Activated naive CD4-positive, alpha-beta T cell treated with anti-CD3 and anti-CD28 coated beads, Interleukin-2, amount 10 ng/mL, durations not matched to agents 5 hours and 36 hours (primary cell): ENCODE data around the gene TMEM61. TPM values are rescaled to one million over a fixed set of nuclear protein-coding genes. Genes with fewer than 3 reads are reported as not detected.

Experiments used
- total RNA-seq, 2 experiments: library from RNA; stranded (reverse); gene quantifications; one replicate each; pipeline ENCODE4 v1.2.3, GENCODE V29; 2021

TMEM61 gene
- total RNA-seq, result not detected

DNA sequence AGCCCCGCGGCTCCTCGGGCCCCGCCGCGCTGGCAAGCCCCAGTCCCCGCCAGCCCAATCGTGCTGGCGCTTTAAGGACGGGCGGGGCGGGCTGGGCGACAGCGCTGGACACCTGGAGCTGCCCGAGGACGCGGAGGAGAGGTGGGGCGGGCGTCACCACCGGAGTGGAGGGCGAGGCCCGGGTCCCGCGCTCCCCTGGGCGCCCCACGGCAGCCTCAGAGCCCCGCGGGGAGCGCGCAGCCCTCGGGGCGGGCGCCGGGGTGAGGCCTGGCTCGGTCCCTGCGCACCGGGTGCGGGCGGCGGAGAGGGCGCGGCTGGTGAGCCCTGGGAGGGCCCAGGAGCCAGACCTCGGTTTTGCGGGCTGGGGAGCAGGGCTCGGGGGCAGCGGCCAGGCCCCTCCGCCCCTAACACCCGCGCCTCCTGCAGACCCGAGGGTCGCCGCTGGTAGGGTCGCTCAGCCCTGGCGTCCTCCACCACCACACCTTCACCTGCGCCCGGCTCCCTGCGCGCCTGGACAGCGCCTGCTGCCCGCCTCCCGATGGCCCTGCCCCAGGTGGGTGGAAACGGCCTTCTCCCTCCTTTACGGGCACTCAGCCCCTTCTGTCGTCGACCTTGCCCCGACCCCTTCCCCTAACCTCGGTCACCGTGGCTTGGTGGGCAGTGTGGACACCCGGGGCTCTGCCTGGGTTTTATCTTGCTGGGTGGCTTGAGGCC is at the start of gene TMEM61:
Gene TMEM61 (plus strand): TSS at position 101 of the 714 bp plus-strand sequence. CDS start 438 bp downstream, at position 539.

DNA sequence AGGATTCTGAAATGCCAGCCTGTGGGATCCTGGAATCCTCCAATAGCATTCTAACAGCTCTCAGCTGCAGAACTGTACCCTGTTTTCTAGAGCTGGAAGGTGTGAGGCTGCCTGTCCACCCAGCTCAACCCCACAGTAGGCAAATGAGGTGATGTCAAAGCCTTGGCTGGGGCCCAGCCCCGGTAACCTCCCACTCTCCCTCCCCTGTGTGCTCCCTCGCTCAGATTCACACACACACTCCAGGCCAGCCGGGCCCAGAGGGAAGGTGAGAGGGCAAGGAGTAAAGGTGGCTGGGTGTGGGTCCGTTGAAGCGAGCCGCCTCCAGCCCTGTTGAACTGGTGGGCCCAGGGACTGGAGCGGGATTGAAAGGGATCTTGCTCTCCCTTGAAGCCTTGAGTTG is 18.2 kb downstream of the TMEM61 start, which contains the start of gene BSND:
Gene BSND (plus strand): TSS at position 257 of the 400 bp plus-strand sequence. CDS start 254 bp downstream, outside the sequence.

DNA sequence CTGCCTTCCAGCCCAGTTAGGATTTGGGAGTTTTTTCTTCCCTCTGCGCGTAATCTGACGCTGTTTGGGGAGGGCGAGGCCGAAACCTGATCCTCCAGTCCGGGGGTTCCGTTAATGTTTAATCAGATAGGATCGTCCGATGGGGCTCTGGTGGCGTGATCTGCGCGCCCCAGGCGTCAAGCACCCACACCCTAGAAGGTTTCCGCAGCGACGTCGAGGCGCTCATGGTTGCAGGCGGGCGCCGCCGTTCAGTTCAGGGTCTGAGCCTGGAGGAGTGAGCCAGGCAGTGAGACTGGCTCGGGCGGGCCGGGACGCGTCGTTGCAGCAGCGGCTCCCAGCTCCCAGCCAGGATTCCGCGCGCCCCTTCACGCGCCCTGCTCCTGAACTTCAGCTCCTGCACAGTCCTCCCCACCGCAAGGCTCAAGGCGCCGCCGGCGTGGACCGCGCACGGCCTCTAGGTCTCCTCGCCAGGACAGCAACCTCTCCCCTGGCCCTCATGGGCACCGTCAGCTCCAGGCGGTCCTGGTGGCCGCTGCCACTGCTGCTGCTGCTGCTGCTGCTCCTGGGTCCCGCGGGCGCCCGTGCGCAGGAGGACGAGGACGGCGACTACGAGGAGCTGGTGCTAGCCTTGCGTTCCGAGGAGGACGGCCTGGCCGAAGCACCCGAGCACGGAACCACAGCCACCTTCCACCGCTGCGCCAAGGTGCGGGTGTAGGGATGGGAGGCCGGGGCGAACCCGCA is 59.1 kb downstream of the TMEM61 start, which contains the start of gene PCSK9:
Gene PCSK9 (plus strand): TSS at position 207 of the 741 bp plus-strand sequence. CDS start 290 bp downstream, at position 497.

Other genes with a start within 250 kb of the TMEM61 start
- gene PARS2, start 216.1 kb upstream of the TMEM61 start, total RNA-seq, result 1 to 10 TPM; 2.7 to 3.0 TPM
- gene TTC22, start 179.3 kb upstream of the TMEM61 start, total RNA-seq, result 10 to 100 TPM in 1 of 2 experiments, 1 to 10 TPM in 1; 8.7 to 10.2 TPM
- gene DHCR24, start 93.4 kb upstream of the TMEM61 start, total RNA-seq, result 10 to 100 TPM; 78.5 to 84.5 TPM
- not detected for gene BSND, start 18.3 kb downstream of the TMEM61 start, total RNA-seq
- not detected for gene PCSK9, start 58.9 kb downstream of the TMEM61 start, total RNA-seq
- gene USP24, start 234.7 kb downstream of the TMEM61 start, total RNA-seq, result 10 to 100 TPM; 40.3 to 42.8 TPM